ENCODE results near the gene CHST5. TPM values are rescaled to one million over a fixed set of nuclear protein-coding genes. Genes with fewer than 3 reads are reported as not detected.

Gene CHST5
- 0.05 to 0.10 TPM in 2 of 5 replicates, not detected in the others for total RNA-seq (2022; extraction: Qiagen RNA extraction; ENCODE audit: low read depth)

GRCh38 chr16:75535901-75536300 lies at the start of gene CHST5:
TSS of gene CHST5 (minus strand) at chr16:75536108. CDS start at chr16:75530384, 5,724 bp downstream.

GRCh38 chr16:75566040-75566757 lies 30.3 kb upstream of the CHST5 start, which contains the start of gene GABARAPL2:
TSS of gene GABARAPL2 (plus strand) at chr16:75566379. CDS start at chr16:75566487, 108 bp downstream.

GRCh38 chr16:75555707-75556430 lies 20.0 kb upstream of the CHST5 start, which contains the start of gene TMEM231:
TSS of gene TMEM231 (minus strand) at chr16:75556252. CDS start at chr16:75556209, 43 bp downstream.

GRCh38 chr16:75495076-75495674 lies 40.7 kb downstream of the CHST5 start, which contains the start of gene CHST6:
TSS of gene CHST6 (minus strand) at chr16:75495441. CDS start at chr16:75479828, 15,613 bp downstream.

Other genes with a start within 250 kb of the CHST5 start
- gene CFDP1, start 102.6 kb downstream of the CHST5 start, total RNA-seq (2022; extraction: Qiagen RNA extraction; ENCODE audit: low read depth): 62.8 to 66.9 TPM (median 66.4 TPM) in 5 replicates
- 13.7 to 17.2 TPM (median 15.9 TPM) in 5 replicates for gene TMEM170A, start 71.4 kb downstream of the CHST5 start, total RNA-seq (2022; extraction: Qiagen RNA extraction; ENCODE audit: low read depth)
- gene CHST6, start 40.7 kb downstream of the CHST5 start, total RNA-seq (2022; extraction: Qiagen RNA extraction; ENCODE audit: low read depth): 0.18 to 0.34 TPM (median 0.23 TPM) in 5 replicates
- 6.6 to 10.3 TPM (median 8.9 TPM) in 5 replicates for gene TMEM231, start 20.1 kb upstream of the CHST5 start, total RNA-seq (2022; extraction: Qiagen RNA extraction; ENCODE audit: low read depth)
- 89.9 to 92.1 TPM (median 91.5 TPM) in 5 replicates for gene GABARAPL2, start 30.3 kb upstream of the CHST5 start, total RNA-seq (2022; extraction: Qiagen RNA extraction; ENCODE audit: low read depth)
- gene ADAT1, start 87.2 kb upstream of the CHST5 start, total RNA-seq (2022; extraction: Qiagen RNA extraction; ENCODE audit: low read depth): 28.4 to 39.3 TPM (median 37.0 TPM) in 5 replicates
- gene KARS1, start 111.6 kb upstream of the CHST5 start, total RNA-seq (2022; extraction: Qiagen RNA extraction; ENCODE audit: low read depth): 162 to 181 TPM (median 168 TPM) in 5 replicates
- 38.3 to 45.0 TPM (median 43.5 TPM) in 5 replicates for gene TERF2IP, start 111.7 kb upstream of the CHST5 start, total RNA-seq (2022; extraction: Qiagen RNA extraction; ENCODE audit: low read depth)
- gene CPHXL2, start 140.9 kb upstream of the CHST5 start, total RNA-seq (2022; extraction: Qiagen RNA extraction; ENCODE audit: low read depth): not detected in 5 replicates
- not detected in 5 replicates for gene DUXB, start 165.4 kb upstream of the CHST5 start, total RNA-seq (2022; extraction: Qiagen RNA extraction; ENCODE audit: low read depth)
- not detected in 5 replicates for gene CPHXL, start 190.4 kb upstream of the CHST5 start, total RNA-seq (2022; extraction: Qiagen RNA extraction; ENCODE audit: low read depth)